Stomach (tissue), 4 donors: ENCODE data around the gene RPN2.

Experiments used
- CTCF ChIP-seq, 7 experiments: fragments of 450-650 bp in 4 of 7; fragments of 200-600 bp in 3 of 7; sonication (generic) in 3 of 7; IDR thresholded peaks; one replicate each; pipeline ENCODE4 v1.5.1; 2016 to 2019; ENCODE audit warnings: antibody characterized with exemption in 7 of 7, control low read depth in 2 of 7, mild to moderate bottlenecking in 1 of 7
- EP300 ChIP-seq: sonication (generic); formaldehyde crosslinking; IDR thresholded peaks from one replicate; pipeline ENCODE4 v1.6.1; 2017; ENCODE audit warnings: antibody characterized with exemption
- POLR2A ChIP-seq, 4 donors: fragments of 450-650 bp; IDR thresholded peaks; one replicate each; pipeline ENCODE4 v1.6.1; 2016; ENCODE audit warnings: antibody characterized with exemption in 4 of 4, control low read depth in 2 of 4, mild to moderate bottlenecking in 1 of 4, moderate library complexity in 1 of 4

GRCh38 chr20:37280403-37280802 lies 101.3 kb downstream of the RPN2 start:
- TF ChIP-seq CTCF (IDR thresholded peaks at IDR 0.05) (no peak), POLR2A (IDR thresholded peaks at IDR 0.05) (no peak), EP300 (no peak)
